PFSK-1 (cell line): ENCODE measurements around the gene SLC2A4.

Experiments used
- FOXP2 ChIP-seq: optimal IDR thresholded peaks from 2 replicates; pipeline ENCODE3; 2011; ENCODE audit warnings: borderline replicate concordance, control low read depth, inconsistent platforms; ENCODE audit not compliant: insufficient read depth; ENCODE audit errors: extremely low read length, extremely low read depth
- POLR2AphosphoS5 ChIP-seq: IDR thresholded peaks from 2 replicates; pipeline ENCODE4 v1.6.1; 2012; ENCODE audit warnings: low read depth, mild to moderate bottlenecking, control low read depth, low read length, moderate library complexity
- SIN3A ChIP-seq: IDR thresholded peaks from 2 replicates; pipeline ENCODE4 v1.6.1; 2012; ENCODE audit warnings: mild to moderate bottlenecking, low read length, moderate library complexity, borderline replicate concordance; ENCODE audit not compliant: insufficient read depth
- TAF1 ChIP-seq: IDR thresholded peaks from 2 replicates; pipeline ENCODE4 v1.6.1; 2012; ENCODE audit warnings: low read length, control low read depth, borderline replicate concordance; ENCODE audit not compliant: insufficient read depth
- TF ChIP-seq, protein P1 (sequence below), 2 experiments: IDR thresholded peaks; 2 replicates each; pipeline versions ENCODE4 v1.6.1 to v1.8.0; 2011 to 2012; ENCODE audit warnings: low read depth in 2 of 2, low read length in 2 of 2, control low read depth in 1 of 2, inconsistent platforms in 1 of 2, mild to moderate bottlenecking in 1 of 2, moderate library complexity in 1 of 2; ENCODE audit not compliant: insufficient read depth in 1 of 2

DNA sequence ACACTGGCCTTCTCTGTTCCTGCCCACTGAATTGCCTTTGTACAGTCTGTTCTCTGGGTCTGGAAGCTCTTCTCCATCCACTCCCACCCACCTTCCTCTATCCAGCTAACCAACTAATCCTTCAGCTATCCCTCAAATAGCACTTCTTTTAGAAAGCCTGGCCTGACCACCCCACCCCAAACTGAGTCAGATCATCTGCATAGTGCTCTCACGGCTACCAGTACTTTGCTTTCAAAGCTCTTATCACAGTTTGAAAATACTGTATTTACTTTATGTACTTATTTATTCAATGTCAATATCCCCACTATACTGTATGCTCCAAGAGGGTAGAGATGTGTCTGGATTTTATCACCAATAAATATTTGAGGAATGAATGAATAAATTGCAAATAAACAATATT lies 14.7 kb upstream of the SLC2A4 start:
- TF ChIP-seq TAF1 (no peak), POLR2AphosphoS5 (no peak), FOXP2 (no peak), SIN3A (no peak)
- TF ChIP-seq, protein P1, sequence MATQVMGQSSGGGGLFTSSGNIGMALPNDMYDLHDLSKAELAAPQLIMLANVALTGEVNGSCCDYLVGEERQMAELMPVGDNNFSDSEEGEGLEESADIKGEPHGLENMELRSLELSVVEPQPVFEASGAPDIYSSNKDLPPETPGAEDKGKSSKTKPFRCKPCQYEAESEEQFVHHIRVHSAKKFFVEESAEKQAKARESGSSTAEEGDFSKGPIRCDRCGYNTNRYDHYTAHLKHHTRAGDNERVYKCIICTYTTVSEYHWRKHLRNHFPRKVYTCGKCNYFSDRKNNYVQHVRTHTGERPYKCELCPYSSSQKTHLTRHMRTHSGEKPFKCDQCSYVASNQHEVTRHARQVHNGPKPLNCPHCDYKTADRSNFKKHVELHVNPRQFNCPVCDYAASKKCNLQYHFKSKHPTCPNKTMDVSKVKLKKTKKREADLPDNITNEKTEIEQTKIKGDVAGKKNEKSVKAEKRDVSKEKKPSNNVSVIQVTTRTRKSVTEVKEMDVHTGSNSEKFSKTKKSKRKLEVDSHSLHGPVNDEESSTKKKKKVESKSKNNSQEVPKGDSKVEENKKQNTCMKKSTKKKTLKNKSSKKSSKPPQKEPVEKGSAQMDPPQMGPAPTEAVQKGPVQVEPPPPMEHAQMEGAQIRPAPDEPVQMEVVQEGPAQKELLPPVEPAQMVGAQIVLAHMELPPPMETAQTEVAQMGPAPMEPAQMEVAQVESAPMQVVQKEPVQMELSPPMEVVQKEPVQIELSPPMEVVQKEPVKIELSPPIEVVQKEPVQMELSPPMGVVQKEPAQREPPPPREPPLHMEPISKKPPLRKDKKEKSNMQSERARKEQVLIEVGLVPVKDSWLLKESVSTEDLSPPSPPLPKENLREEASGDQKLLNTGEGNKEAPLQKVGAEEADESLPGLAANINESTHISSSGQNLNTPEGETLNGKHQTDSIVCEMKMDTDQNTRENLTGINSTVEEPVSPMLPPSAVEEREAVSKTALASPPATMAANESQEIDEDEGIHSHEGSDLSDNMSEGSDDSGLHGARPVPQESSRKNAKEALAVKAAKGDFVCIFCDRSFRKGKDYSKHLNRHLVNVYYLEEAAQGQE (IDR thresholded peaks at IDR 0.05; ENCODE audit: insufficient read depth in 1 of 2, low read depth in 2 of 2, low read length in 2 of 2), result no peak
